Peyer's patch (tissue), 4 donors: ENCODE results near the gene MTUS2.

ENCODE experiments used
- CTCF ChIP-seq, 6 experiments: fragments of 450-650 bp in 4 of 6; fragments of 200-600 bp in 2 of 6; sonication (generic) in 1 of 6; IDR thresholded peaks; one replicate each; pipeline ENCODE4 v1.5.1; 2017 to 2019; ENCODE audit warnings: antibody characterized with exemption in 6 of 6, mild to moderate bottlenecking in 3 of 6, moderate library complexity in 1 of 6
- POLR2A ChIP-seq, 2 donors: fragments of 450-650 bp; IDR thresholded peaks; one replicate each; pipeline ENCODE4 v1.5.1; 2017; ENCODE audit warnings: antibody characterized with exemption in 2 of 2, mild to moderate bottlenecking in 2 of 2, moderate library complexity in 2 of 2

DNA sequence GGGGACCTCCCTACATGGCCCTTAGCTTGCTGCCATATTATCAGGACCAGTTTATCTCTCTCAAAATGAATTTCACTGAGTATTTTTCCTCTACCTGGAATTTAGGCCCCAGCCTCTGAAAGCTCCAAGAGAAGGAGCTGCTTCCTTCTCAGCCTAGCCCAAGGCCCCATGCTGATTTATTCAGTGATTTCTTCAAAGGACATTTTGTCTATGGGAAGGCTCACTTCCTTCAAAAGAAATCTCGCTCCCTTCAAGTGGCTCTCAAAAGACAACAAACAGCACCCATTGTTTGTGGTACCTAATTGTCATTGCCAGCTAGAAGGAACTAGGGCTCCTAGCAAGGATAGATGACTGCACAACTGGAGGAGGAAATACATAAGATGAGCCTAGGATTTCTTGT, 602.9 kb downstream of the MTUS2 start:
- no peak for TF ChIP-seq CTCF (IDR thresholded peaks at IDR 0.05)
- no peak for TF ChIP-seq POLR2A (IDR thresholded peaks at IDR 0.05)
